CD14-positive monocyte (primary cell): ENCODE measurements around the gene RXYLT1. TPM values are rescaled to one million over a fixed set of nuclear protein-coding genes. Genes with fewer than 3 reads are reported as not detected.
A peak's percentile ranks its signal among the peaks of the same experiment; 100 is the strongest.

Experiments used
- DNase-seq, 3 donors: peaks; one replicate each; pipeline ENCODE4 v3.0.0-alpha.2; 2011 to 2022
- H2AFZ ChIP-seq: 2 replicates; pipeline ENCODE4 v1.6.0; 2012; ENCODE audit warnings: mild to moderate bottlenecking, low read depth, low read length, inconsistent platforms; ENCODE audit not compliant: insufficient read depth, poor library complexity, severe bottlenecking
- H3K27ac ChIP-seq, 2 donors: 1 replicate in 1 of 2; 2 replicates in 1 of 2; pipeline ENCODE4 v1.5.1; 2012 to 2013; ENCODE audit warnings: low read length in 2 of 2, control low read depth in 1 of 2, inconsistent platforms in 1 of 2, low read depth in 1 of 2, mild to moderate bottlenecking in 1 of 2
- H3K27me3 ChIP-seq, 2 donors: one replicate each; pipeline versions ENCODE4 v1.6.0 to v1.6.1; 2011 to 2013; ENCODE audit warnings: low read length in 2 of 2; ENCODE audit not compliant: control insufficient read depth in 2 of 2, insufficient read depth in 2 of 2
- H3K36me3 ChIP-seq, 2 donors: replicated peaks in 1 of 2; 1 replicate in 1 of 2; 2 replicates in 1 of 2; pipeline versions ENCODE4 v1.5.1 to v1.6.1; 2012 to 2013; ENCODE audit warnings: low read length in 2 of 2, control low read depth in 1 of 2, inconsistent platforms in 1 of 2, mild to moderate bottlenecking in 1 of 2; ENCODE audit not compliant: insufficient read depth in 2 of 2, control insufficient read depth in 1 of 2
- H3K4me1 ChIP-seq, 2 donors: 1 replicate in 1 of 2; 2 replicates in 1 of 2; pipeline versions ENCODE4 v1.5.1 to v1.6.1; 2012 to 2013; ENCODE audit warnings: low read length in 2 of 2, control low read depth in 1 of 2, inconsistent platforms in 1 of 2, mild to moderate bottlenecking in 1 of 2, moderate library complexity in 1 of 2; ENCODE audit not compliant: insufficient read depth in 2 of 2, control insufficient read depth in 1 of 2
- H3K4me2 ChIP-seq: replicated peaks from 2 replicates; pipeline ENCODE3; 2012; ENCODE audit warnings: low read length, moderate library complexity, mild to moderate bottlenecking; ENCODE audit not compliant: poor library complexity, severe bottlenecking; ENCODE audit errors: extremely low read depth
- H3K4me3 ChIP-seq, 3 experiments: fragments of 200-600 bp in 1 of 3; sonication (generic) in 1 of 3; replicated peaks in 1 of 3; 1 replicate in 2 of 3; 2 replicates in 1 of 3; pipeline ENCODE4 v1.5.1; 2011 to 2013; ENCODE audit warnings: low read length in 3 of 3, mild to moderate bottlenecking in 3 of 3, control low read depth in 2 of 3, low read depth in 2 of 3, inconsistent platforms in 1 of 3, moderate library complexity in 1 of 3
- H3K79me2 ChIP-seq: 2 replicates; pipeline ENCODE4 v1.6.0; 2012; ENCODE audit warnings: mild to moderate bottlenecking, control low read depth, inconsistent platforms, low read length, moderate library complexity; ENCODE audit not compliant: insufficient read depth
- H3K9ac ChIP-seq: 2 replicates; pipeline ENCODE4 v1.6.0; 2017; ENCODE audit warnings: low read length, mild to moderate bottlenecking; ENCODE audit not compliant: insufficient read depth, poor library complexity, severe bottlenecking
- H3K9me3 ChIP-seq, 2 donors: replicated peaks in 1 of 2; 1 replicate in 1 of 2; 2 replicates in 1 of 2; pipeline versions ENCODE4 v1.5.1 to v1.6.1; 2012 to 2013; ENCODE audit warnings: low read length in 2 of 2, control low read depth in 1 of 2; ENCODE audit not compliant: control insufficient read depth in 1 of 2, insufficient read depth in 1 of 2
- H4K20me1 ChIP-seq: 2 replicates; pipeline ENCODE4 v1.6.0; 2012; ENCODE audit warnings: mild to moderate bottlenecking, low read length, control low read depth, moderate library complexity; ENCODE audit not compliant: insufficient read depth
- H3K27ac Mint-ChIP-seq, 7 donors: one replicate each; pipeline ENCODE4 v1.8.0; 2020; ENCODE audit warnings: mild to moderate bottlenecking in 7 of 7, mixed read lengths in 7 of 7, moderate library complexity in 6 of 7, inconsistent platforms in 2 of 7
- H3K27me3 Mint-ChIP-seq, 3 donors: one replicate each; pipeline ENCODE4 v1.8.0; 2021 to 2022; ENCODE audit warnings: low read depth in 3 of 3, mild to moderate bottlenecking in 3 of 3, mixed read lengths in 3 of 3, moderate library complexity in 3 of 3, inconsistent platforms in 1 of 3
- H3K36me3 Mint-ChIP-seq, 2 donors: one replicate each; pipeline ENCODE4 v1.8.0; 2020; ENCODE audit warnings: mixed read lengths in 2 of 2, inconsistent platforms in 1 of 2, mild to moderate bottlenecking in 1 of 2
- H3K4me1 Mint-ChIP-seq: one replicate; pipeline ENCODE4 v1.8.0; 2020; ENCODE audit warnings: mild to moderate bottlenecking, mixed read lengths
- H3K4me3 Mint-ChIP-seq, 2 donors: one replicate each; pipeline ENCODE4 v1.8.0; 2020; ENCODE audit warnings: mild to moderate bottlenecking in 2 of 2, mixed read lengths in 2 of 2, moderate library complexity in 1 of 2
- H3K9me3 Mint-ChIP-seq, 7 donors: one replicate each; pipeline ENCODE4 v1.8.0; 2020 to 2022; ENCODE audit warnings: mixed read lengths in 7 of 7, mild to moderate bottlenecking in 6 of 7, moderate library complexity in 6 of 7, inconsistent platforms in 2 of 7
- WGBS: methylation state at CpG from one replicate; pipeline ENCODE4 v1.1.5; 2013; ENCODE audit warnings: missing lambda C conversion rate; ENCODE audit not compliant: insufficient coverage; 5-methylcytosine and 5-hydroxymethylcytosine counted together
- intact Hi-C, 2 donors: fragments of 100-400 bp; cut with micrococcal nuclease; formaldehyde crosslinking; loops; one replicate each; pipeline versions ENCODE4 v1.15.0 to v1.15.1; 2023
- polyA plus RNA-seq, 3 donors: library from polyadenylated mRNA; depleted of rRNA in 1 of 3; unstranded in 2 of 3; stranded (reverse) in 1 of 3; fragments of 300-500 nt in 2 of 3; fragments of >200 nt in 1 of 3; fragmentation: Illumina TruSeq in 2 of 3; gene quantifications; 1 replicate in 2 of 3; 2 replicates in 1 of 3; pipeline ENCODE4 v1.2.3, GENCODE V29; 2012 to 2021
- TF ChIP-seq, protein P1 (sequence below): fragments of 200-600 bp; IDR thresholded peaks from one replicate; pipeline ENCODE4 v1.8.0; 2022; ENCODE audit warnings: antibody characterized with exemption, mild to moderate bottlenecking

RXYLT1 gene
- polyA plus RNA-seq, 3 donors = 4.3 to 6.5 (median 6.5) TPM

DNA sequence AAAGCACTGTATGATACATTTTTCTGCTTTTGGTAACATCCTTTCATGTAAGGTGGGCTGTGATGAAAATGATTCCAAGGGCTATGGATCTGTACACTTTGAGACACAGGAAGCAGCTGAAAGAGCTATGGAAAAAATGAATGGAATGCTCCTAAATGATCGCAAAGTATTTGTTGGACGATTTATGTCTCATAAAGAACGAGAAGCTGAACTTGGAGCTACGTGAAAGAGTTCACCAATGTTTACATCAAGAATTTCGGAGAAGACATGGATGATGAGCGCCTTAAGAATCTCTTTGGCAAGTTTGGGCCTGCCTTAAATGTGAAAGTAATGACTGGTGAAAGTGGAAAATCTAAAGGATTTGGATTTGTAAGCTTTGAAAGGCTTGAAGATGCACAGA, 42.6 kb downstream of the RXYLT1 start:
- 97% methylated on average over 6 of the region's 6 CpGs for WGBS
- Histone ChIP-seq H3K9ac (no peak overlapping the region), H2AFZ (peak overlapping the region; percentile 70), H3K4me3 (no peak overlapping the region), H3K79me2 (no peaks in the 10 kb centered on the region), H3K4me1 (peaks cover 0 to 3% of the 10 kb centered on the region in 2 donors), H3K4me2 (peak overlapping the region; percentile 60), H3K36me3 (no peaks in the 10 kb centered on the region), H3K27me3 (peaks cover 0 to 5% of the 10 kb centered on the region in 2 donors), H3K9me3 (peaks cover 0 to 9% of the 10 kb centered on the region in 2 donors), H4K20me1 (no peaks in the 10 kb centered on the region), H3K27ac (no peak overlapping the region)
- Mint-ChIP-seq H3K27ac (no peak overlapping the region), H3K36me3 (no peaks in the 10 kb centered on the region), H3K27me3 (peaks cover 5 to 16% (median 8%) of the 10 kb centered on the region in 3 donors), H3K4me3 (peak overlapping the region in 1 of 2 donors; percentile 47), H3K9me3 (peaks cover 6 to 15% (median 10%) of the 10 kb centered on the region in 7 donors), H3K4me1 (peaks cover 7% of the 10 kb centered on the region)
- TF ChIP-seq, protein P1, sequence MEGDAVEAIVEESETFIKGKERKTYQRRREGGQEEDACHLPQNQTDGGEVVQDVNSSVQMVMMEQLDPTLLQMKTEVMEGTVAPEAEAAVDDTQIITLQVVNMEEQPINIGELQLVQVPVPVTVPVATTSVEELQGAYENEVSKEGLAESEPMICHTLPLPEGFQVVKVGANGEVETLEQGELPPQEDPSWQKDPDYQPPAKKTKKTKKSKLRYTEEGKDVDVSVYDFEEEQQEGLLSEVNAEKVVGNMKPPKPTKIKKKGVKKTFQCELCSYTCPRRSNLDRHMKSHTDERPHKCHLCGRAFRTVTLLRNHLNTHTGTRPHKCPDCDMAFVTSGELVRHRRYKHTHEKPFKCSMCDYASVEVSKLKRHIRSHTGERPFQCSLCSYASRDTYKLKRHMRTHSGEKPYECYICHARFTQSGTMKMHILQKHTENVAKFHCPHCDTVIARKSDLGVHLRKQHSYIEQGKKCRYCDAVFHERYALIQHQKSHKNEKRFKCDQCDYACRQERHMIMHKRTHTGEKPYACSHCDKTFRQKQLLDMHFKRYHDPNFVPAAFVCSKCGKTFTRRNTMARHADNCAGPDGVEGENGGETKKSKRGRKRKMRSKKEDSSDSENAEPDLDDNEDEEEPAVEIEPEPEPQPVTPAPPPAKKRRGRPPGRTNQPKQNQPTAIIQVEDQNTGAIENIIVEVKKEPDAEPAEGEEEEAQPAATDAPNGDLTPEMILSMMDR = no peak
- no peak for DNase-seq
- intact Hi-C loops = no loop called here

DNA sequence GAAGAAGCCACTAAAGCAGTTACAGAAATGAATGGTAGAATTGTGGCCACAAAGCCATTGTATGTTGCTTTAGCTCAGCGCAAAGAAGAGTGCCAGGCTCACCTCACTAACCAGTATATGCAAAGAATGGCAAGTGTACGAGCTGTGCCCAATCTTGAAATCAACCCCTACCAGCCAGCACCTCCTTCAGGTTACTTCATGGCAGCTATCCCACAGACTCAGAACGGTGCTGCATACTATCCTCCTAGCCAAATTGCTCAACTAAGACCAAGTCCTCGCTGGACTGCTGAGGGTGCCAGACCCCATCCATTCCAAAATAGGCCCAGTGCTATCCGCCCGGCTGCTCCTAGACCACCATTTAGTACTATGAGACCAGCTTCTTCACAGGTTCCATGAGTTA, 43.3 kb downstream of the RXYLT1 start:
- no peak for DNase-seq
- peaks cover 0 to 5% of the 10 kb centered on the region in 2 donors for H3K27me3 ChIP-seq
- H3K4me1 Mint-ChIP-seq = peaks cover 7% of the 10 kb centered on the region
- H3K36me3 ChIP-seq = no peaks in the 10 kb centered on the region
- H3K79me2 ChIP-seq = no peaks in the 10 kb centered on the region
- peaks cover 5 to 16% (median 8%) of the 10 kb centered on the region in 3 donors for H3K27me3 Mint-ChIP-seq
- H3K27ac Mint-ChIP-seq = no peak overlapping the region
- no peak overlapping the region for H2AFZ ChIP-seq
- H3K4me1 ChIP-seq = peaks cover 0 to 3% of the 10 kb centered on the region in 2 donors
- no peak overlapping the region for H3K9ac ChIP-seq
- H3K4me3 ChIP-seq = no peak overlapping the region
- TF ChIP-seq, protein P1 = no peak
- H4K20me1 ChIP-seq = no peaks in the 10 kb centered on the region
- no peaks in the 10 kb centered on the region for H3K36me3 Mint-ChIP-seq
- no peak overlapping the region for H3K27ac ChIP-seq
- no peak overlapping the region for H3K4me3 Mint-ChIP-seq
- peaks cover 5 to 15% (median 10%) of the 10 kb centered on the region in 7 donors for H3K9me3 Mint-ChIP-seq
- no peak overlapping the region for H3K4me2 ChIP-seq
- 99% methylated on average over 6 of the region's 6 CpGs for WGBS
- intact Hi-C loops = no loop called here
- peaks cover 0 to 6% of the 10 kb centered on the region in 2 donors for H3K9me3 ChIP-seq
